Left lung (tissue), 10 donors: ENCODE results near the gene CBLN2. TPM values are rescaled to one million over a fixed set of nuclear protein-coding genes. Genes with fewer than 3 reads are reported as not detected.

Experiments used
- ATAC-seq: fragments of 200-7000 bp; cut with Tn5 transposase; one replicate; pipeline ENCODE4 v1.9.1; 2020; ENCODE audit warnings: moderate library complexity
- DNase-seq, 4 donors: peaks; one replicate each; pipeline ENCODE4 v3.0.0-alpha.2; 2013 to 2020
- H3K27ac ChIP-seq, 2 donors: fragments of 200-600 bp; sonication (generic) in 1 of 2; one replicate each; pipeline versions ENCODE4 v1.5.0 to v1.8.0; 2020 to 2021
- H3K27me3 ChIP-seq, 2 donors: fragments of 200-600 bp; sonication (generic) in 1 of 2; one replicate each; pipeline versions ENCODE4 v1.5.0 to v1.8.0; 2020 to 2021
- H3K36me3 ChIP-seq, 2 donors: fragments of 200-600 bp; sonication (generic) in 1 of 2; one replicate each; pipeline versions ENCODE4 v1.5.0 to v1.8.0; 2020 to 2021
- H3K4me1 ChIP-seq, 2 donors: fragments of 200-600 bp; one replicate each; pipeline ENCODE4 v1.8.0; 2021
- H3K4me3 ChIP-seq, 2 donors: fragments of 200-600 bp; sonication (generic) in 1 of 2; one replicate each; pipeline versions ENCODE4 v1.5.0 to v1.8.0; 2020 to 2021; ENCODE audit warnings: mild to moderate bottlenecking in 1 of 2
- H3K9me3 ChIP-seq, 2 donors: fragments of 200-600 bp; sonication (generic) in 1 of 2; one replicate each; pipeline versions ENCODE4 v1.5.0 to v1.8.0; 2020 to 2021
- intact Hi-C, 2 donors: fragments of 100-400 bp; cut with DNase I; formaldehyde crosslinking; loops; one replicate each; pipeline versions ENCODE4 v1.11.2 to v1.14.2; 2022
- polyA plus RNA-seq, 6 donors: library from polyadenylated mRNA; unstranded; fragments of 120-200 nt; gene quantifications; one replicate each; pipeline ENCODE4 v1.2.1, GENCODE V29; 2013; ENCODE audit not compliant: insufficient read length in 6 of 6
- total RNA-seq, 2 donors: library from RNA; stranded (reverse); fragmentation: NEBNext Ultra II Directional; extraction: Animal tissue kit (Norgen Biotek cat#: 25700); gene quantifications; one replicate each; pipeline ENCODE4 v1.2.1, GENCODE V29; 2021
- TF ChIP-seq, protein P1 (sequence below), 2 donors: fragments of 200-600 bp; sonication (generic) in 1 of 2; IDR thresholded peaks; one replicate each; pipeline versions ENCODE4 v1.5.0 to v1.8.0; 2021; ENCODE audit warnings: antibody characterized with exemption in 2 of 2
- donor health status: DM: no; HTN: yes; CAD: no.
- donor health status: DM: no; HTN: no; CAD: no.

Gene CBLN2
- total and polyA plus RNA-seq, 8 donors, result 2.9 to 22.4 (median 9.2) TPM; not detected in 2

DNA sequence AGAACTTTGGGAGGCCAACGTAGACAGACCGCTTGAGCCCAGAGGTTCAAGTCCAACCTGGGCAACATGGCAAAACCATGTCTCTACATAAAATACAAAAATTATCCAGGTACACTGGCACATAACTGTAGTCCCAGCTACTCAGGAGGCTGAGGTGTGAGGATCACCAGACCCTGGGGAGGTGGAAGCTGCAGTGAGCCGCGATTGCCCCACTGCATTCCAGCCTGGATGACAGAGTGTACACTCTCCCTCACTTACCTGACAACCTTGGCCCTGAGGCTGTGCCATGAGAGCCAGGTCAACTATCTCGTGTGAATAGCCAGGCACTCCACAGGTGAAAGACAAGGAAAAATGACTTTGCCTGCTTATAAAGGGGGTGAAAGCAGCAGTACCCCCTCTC lies 39.3 kb downstream of the CBLN2 start:
- DNase-seq (no peak), ATAC-seq (no peak)
- no peak overlapping the region for H3K27ac ChIP-seq
- no peaks in the 10 kb centered on the region for H3K9me3 ChIP-seq
- no peaks in the 10 kb centered on the region for H3K36me3 ChIP-seq
- intact Hi-C loops, result no loop called here
- no peaks in the 10 kb centered on the region for H3K27me3 ChIP-seq
- no peaks in the 10 kb centered on the region for H3K4me1 ChIP-seq
- no peak overlapping the region for H3K4me3 ChIP-seq
- TF ChIP-seq, protein P1, sequence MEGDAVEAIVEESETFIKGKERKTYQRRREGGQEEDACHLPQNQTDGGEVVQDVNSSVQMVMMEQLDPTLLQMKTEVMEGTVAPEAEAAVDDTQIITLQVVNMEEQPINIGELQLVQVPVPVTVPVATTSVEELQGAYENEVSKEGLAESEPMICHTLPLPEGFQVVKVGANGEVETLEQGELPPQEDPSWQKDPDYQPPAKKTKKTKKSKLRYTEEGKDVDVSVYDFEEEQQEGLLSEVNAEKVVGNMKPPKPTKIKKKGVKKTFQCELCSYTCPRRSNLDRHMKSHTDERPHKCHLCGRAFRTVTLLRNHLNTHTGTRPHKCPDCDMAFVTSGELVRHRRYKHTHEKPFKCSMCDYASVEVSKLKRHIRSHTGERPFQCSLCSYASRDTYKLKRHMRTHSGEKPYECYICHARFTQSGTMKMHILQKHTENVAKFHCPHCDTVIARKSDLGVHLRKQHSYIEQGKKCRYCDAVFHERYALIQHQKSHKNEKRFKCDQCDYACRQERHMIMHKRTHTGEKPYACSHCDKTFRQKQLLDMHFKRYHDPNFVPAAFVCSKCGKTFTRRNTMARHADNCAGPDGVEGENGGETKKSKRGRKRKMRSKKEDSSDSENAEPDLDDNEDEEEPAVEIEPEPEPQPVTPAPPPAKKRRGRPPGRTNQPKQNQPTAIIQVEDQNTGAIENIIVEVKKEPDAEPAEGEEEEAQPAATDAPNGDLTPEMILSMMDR (IDR thresholded peaks at IDR 0.05), result no peak

- TF ChIP-seq, protein P1 (IDR thresholded peaks at IDR 0.05), result no peak
- intact Hi-C loops, result no loop called here
- no peak overlapping the region for H3K4me3 ChIP-seq
- no peaks in the 10 kb centered on the region for H3K4me1 ChIP-seq
- no peak for ATAC-seq
- H3K36me3 ChIP-seq, result no peaks in the 10 kb centered on the region
- no peak overlapping the region for H3K27ac ChIP-seq
- H3K9me3 ChIP-seq, result no peaks in the 10 kb centered on the region
- H3K27me3 ChIP-seq, result no peaks in the 10 kb centered on the region
- peak in 1 of 4 donors; percentile 70 for DNase-seq
Measured at GRCh38 chr18:72502671-72503431, 41.3 kb downstream of the CBLN2 start.

DNA sequence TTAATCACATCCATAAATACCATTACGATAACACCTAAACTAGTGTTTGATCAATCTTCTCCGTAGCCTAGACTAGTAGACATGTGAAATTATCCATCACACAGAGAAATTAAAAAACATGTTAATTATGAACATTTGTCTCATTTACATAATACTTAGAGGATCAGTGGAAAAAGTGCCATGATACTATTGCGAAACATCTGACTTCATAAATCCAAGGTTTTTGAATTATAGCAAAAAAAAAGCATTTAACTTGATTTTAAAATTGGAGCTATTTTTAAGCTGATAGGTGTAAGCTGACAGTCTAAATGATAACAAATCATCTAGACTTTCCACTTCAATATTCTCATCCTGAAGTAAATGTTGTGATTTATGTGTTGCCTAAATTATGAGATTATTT lies 51.6 kb downstream of the CBLN2 start:
- H3K4me3 ChIP-seq, result no peak overlapping the region
- no peak overlapping the region for H3K27ac ChIP-seq
- intact Hi-C loops, result no loop called here
- H3K9me3 ChIP-seq, result no peaks in the 10 kb centered on the region
- TF ChIP-seq, protein P1 (IDR thresholded peaks at IDR 0.05), result no peak
- ATAC-seq, result no peak
- H3K27me3 ChIP-seq, result no peaks in the 10 kb centered on the region
- no peak for DNase-seq
- H3K4me1 ChIP-seq, result no peaks in the 10 kb centered on the region
- H3K36me3 ChIP-seq, result no peaks in the 10 kb centered on the region
